NCI-H2196 (cell line): Measurements from ENCODE around the gene DPP9.
A peak's percentile ranks its signal among the peaks of the same experiment; 100 is the strongest.
"Not testable (repeated sequence)": the region's sequence is repeated elsewhere in the genome, so short reads cannot be mapped to it uniquely, and the experiment has no call there.

Source experiments
- DNase-seq: peaks from one replicate; lab custom pipeline; 2025; ENCODE audit not compliant: unreplicated experiment; lab: John Stamatoyannopoulos, UW

DPP9 gene

GRCh38 chr19:4689403-4689802 is 34.2 kb downstream of the DPP9 start:
- DNase-seq: no peak

DNA sequence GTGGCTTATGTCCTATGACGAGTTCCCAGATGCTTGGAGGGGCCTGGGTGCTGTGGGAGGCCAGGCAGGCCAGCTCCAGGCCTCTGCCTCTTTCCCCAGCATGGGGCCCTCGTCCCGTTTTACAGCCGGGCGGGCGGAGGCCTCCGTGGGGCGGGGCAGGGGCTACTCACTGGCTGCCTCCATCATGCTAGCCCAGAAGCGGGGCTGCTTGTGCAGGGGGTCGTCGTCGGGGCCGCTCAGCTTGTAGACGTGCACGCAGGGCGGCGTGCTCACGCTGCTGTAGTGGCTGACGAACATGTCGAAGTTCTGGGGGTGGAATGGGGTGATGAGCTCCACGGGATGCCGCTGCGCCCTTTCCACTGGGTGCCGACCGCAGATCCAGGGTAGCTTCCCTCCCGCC is 35.1 kb downstream of the DPP9 start:
- DNase-seq: no peak

DNA sequence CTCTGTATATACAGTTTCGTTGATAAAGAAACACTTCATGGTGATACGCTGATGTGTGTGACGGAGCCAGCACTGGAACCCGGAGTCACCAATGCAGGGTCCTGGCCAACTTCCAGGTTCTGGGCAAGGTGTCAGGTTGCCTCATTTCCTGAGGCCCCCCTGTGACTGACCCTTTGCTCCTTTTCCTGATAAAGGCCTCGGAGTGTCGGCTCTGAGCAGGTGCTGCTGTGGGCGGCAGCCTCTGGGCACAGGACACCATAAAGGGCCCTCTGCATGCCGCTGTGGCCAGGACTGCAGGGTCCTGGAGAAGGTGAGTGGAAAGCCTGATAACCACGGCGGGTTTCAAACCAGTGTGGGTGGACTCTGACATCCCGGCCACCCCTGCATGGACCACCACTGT is 36.2 kb downstream of the DPP9 start:
- peak; percentile 76 for DNase-seq

- DNase-seq: no peak
These were observed 36.9 kb downstream of the DPP9 start for GRCh38 chr19:4686700-4687099.

GRCh38 chr19:4684312-4685095 is 39.1 kb downstream of the DPP9 start:
- no peak for DNase-seq

DNA sequence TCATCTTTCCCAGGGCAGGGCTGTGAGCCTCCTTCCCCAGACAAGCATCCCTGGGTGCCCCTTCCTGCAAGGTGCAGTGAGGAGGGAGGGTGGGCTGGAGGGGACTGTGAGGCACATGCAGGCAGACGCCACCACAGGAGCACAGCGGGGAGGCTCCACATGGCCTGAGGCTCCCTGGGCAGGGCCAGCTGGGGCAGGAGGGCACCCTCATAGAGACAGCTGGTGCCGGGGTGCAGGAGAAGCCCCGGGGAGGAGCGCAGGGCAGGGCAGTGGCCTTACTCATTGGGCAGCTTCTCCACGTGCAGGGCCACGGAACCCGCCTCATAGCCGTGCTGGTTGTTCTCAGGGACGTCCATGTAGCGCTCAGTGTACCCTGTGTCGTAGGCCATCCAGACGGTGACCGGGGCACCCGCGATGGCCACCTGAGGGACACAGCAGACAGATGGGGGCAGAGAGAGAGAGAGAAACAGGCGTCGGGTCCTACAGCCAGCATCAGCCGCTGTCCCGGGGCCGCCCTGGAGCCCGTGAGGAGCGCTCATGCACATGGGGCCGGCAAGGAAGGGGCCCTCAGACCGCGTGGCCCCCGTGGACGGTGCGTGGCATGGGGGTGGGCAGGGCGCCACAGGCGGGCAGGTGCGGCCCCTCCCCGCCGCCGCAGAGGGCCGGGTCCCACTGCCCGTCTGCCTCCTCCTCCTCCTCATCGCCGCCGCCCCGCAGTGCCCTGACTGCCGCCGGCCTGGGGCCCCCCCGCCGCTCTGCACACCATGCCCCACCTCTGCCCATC is 41.0 kb downstream of the DPP9 start:
- no peak for DNase-seq

GRCh38 chr19:4680021-4680420 is 43.6 kb downstream of the DPP9 start:
- DNase-seq: not testable (repeated sequence)

GRCh38 chr19:4678881-4679790 is 44.5 kb downstream of the DPP9 start:
- DNase-seq: no peak

DNA sequence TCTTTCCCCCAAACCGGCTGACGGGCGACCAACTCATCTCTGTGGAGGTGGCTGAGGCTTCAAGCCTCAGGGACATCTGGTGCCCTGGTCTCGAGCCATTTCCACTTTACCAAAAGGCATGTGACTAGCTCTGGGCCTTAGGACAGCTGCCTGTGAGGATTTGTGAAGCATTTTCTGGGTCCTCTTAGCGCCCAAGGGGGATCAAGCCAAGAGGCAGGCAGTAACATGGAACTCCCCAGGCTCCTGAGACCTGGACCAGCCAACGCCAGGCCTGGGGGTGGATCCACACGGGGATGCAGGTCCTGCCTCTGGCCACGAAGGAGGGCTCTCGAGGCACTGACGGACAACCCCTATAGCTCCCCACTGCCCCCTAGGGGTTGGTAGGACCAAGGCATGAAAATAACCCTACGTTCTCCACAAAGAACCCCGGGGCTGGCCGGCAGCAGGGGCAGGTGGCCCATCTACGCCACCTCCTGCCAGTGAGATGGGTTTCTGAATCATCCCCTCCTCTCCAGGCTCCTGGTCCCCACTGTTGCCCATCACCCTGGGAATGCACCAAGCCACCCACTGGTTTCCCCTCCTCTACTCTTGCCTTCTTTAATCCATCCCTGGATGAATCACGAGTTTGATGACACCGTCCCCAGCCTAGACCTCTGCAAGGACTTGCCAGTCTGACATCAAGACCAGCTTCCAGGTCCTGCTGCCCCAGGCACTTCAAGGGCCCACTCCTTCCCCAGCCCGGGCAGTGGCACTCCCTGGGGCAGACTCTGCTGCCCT is 46.5 kb downstream of the DPP9 start:
- peak; percentile 36 for DNase-seq

- no peak for DNase-seq
These were observed 48.3 kb downstream of the DPP9 start for GRCh38 chr19:4675346-4675745.

GRCh38 chr19:4673726-4674125 is 49.9 kb downstream of the DPP9 start:
- DNase-seq: no peak

DNA sequence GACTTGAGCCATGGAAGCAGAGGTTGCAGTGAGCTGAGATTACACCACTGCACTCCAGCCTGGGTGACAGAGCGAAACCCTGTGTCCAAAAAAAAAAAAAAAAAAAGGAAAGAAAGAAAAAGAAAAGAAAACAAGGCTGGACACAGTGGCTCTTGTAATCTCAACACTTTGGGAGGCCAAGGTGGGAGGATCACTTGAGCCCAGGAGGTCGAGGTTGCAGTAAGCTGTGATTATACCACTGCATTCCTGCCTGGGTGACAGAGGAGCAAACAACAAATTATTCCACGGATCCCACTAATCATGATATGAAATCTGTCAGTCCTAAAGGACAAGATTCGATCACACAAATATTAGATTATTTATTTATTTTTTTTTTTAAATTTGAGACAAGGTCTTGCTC is 50.4 kb downstream of the DPP9 start:
- no peak for DNase-seq

- no peak for DNase-seq
These were observed 52.3 kb downstream of the DPP9 start for GRCh38 chr19:4671185-4671851.

DNA sequence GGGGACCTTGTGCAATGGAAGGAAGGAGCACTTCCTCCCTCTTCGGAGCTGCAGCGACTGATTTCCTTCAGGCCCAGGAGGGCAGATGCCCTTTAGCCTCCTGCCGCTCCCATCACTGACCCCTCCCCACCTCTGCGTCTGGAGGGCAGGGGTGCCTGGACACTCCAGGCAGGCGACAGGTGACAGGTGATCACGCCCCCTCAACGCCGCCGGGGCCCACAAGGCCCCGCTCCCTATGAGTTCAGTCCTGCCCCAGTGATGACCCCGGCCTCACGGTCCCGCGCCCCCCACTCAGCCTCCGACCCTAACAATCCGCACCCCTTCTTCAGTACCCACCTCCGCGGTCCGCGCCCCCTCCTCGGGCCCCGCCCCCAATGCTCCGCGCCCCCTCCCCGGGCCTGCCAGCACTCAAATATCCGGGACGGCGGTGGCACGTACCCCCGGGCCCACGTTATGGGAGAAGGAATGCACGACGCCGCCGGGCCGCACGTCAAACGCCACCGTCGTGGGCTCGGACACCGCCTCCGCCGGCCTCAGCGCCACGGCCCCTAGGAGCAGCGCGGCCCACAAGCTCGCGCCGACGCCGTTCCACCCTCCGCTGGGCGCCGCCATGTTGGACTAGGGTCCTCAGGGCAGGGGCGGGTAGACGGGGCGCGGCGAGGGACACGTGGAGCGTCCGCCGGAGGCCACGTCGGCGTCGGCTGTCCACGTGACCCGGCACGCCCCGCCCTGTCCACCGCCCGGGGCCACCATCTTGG is 53.7 kb downstream of the DPP9 start, which contains the start of gene MYDGF:
Gene MYDGF (minus strand): TSS at position 620 of the 758 bp plus-strand sequence. CDS start 8 bp downstream, at position 612.
- DNase-seq: peak; percentile 93

GRCh38 chr19:4664642-4665041 is 59.0 kb downstream of the DPP9 start:
- DNase-seq: no peak

- DNase-seq: no peak
These were observed 60.8 kb downstream of the DPP9 start for GRCh38 chr19:4662812-4663211.

GRCh38 chr19:4662020-4662695 is 61.5 kb downstream of the DPP9 start:
- no peak for DNase-seq

- DNase-seq: no peak
These were observed 62.6 kb downstream of the DPP9 start for GRCh38 chr19:4660993-4661392.
